Measurements from ENCODE around the gene SOCS3. TPM values are rescaled to one million over a fixed set of nuclear protein-coding genes. Genes with fewer than 3 reads are reported as not detected.

SOCS3 gene
- total RNA-seq, 1 donor from 2014 or later = 13.7 TPM

- peak; percentile 55 for FAIRE-seq
- no peak overlapping the region for H3K4me3 ChIP-seq (ENCODE audit: low read depth, low read length)
- H3K36me3 ChIP-seq (ENCODE audit: control insufficient read depth, insufficient read depth, low read length) = peaks cover 29% of the 10 kb centered on the region
These were observed 39.3 kb upstream of the SOCS3 start for GRCh38 chr17:78399028-78399692.

GRCh38 chr17:78398390-78398789 lies 38.5 kb upstream of the SOCS3 start:
- peaks cover 26% of the 10 kb centered on the region for H3K36me3 ChIP-seq (ENCODE audit: control insufficient read depth, insufficient read depth, low read length)
- no peak overlapping the region for H3K4me3 ChIP-seq (ENCODE audit: low read depth, low read length)
- TF ChIP-seq CTCF (IDR thresholded peaks at IDR 0.05; ENCODE audit: insufficient read depth, low read length, severe bottlenecking) = no peak
- DNase-seq (ENCODE audit: low read depth) = no peak
- H3K27me3 ChIP-seq (ENCODE audit: control insufficient read depth, insufficient read depth, low read length) = no peaks in the 10 kb centered on the region
- peak; percentile 40 for FAIRE-seq

More at GRCh38 chr17:78399028-78399692, 39.3 kb upstream of the SOCS3 start:
- H3K27me3 ChIP-seq (ENCODE audit: control insufficient read depth, insufficient read depth, low read length) = no peaks in the 10 kb centered on the region
- DNase-seq (ENCODE audit: low read depth) = no peak
- TF ChIP-seq CTCF (IDR thresholded peaks at IDR 0.05; ENCODE audit: insufficient read depth, low read length, severe bottlenecking) = no peak

- Histone ChIP-seq H3K36me3 (ENCODE audit: control insufficient read depth, insufficient read depth, low read length) (peaks cover 24% of the 10 kb centered on the region), H3K4me3 (ENCODE audit: low read depth, low read length) (no peak overlapping the region), H3K27me3 (ENCODE audit: control insufficient read depth, insufficient read depth, low read length) (no peaks in the 10 kb centered on the region)
- no peak for TF ChIP-seq CTCF (IDR thresholded peaks at IDR 0.05; ENCODE audit: insufficient read depth, low read length, severe bottlenecking)
- no peak for FAIRE-seq
- DNase-seq (ENCODE audit: low read depth) = peak; percentile 62
These were observed 37.8 kb upstream of the SOCS3 start for GRCh38 chr17:78397681-78398101.

- Histone ChIP-seq H3K27me3 (ENCODE audit: control insufficient read depth, insufficient read depth, low read length) (no peaks in the 10 kb centered on the region), H3K4me3 (ENCODE audit: low read depth, low read length) (no peak overlapping the region), H3K36me3 (ENCODE audit: control insufficient read depth, insufficient read depth, low read length) (peaks cover 21% of the 10 kb centered on the region)
- TF ChIP-seq CTCF (IDR thresholded peaks at IDR 0.05; ENCODE audit: insufficient read depth, low read length, severe bottlenecking) = no peak
- DNase-seq (ENCODE audit: low read depth) (no peak), FAIRE-seq (no peak)
These were observed 36.8 kb upstream of the SOCS3 start for GRCh38 chr17:78396441-78397337.

- H3K36me3 ChIP-seq (ENCODE audit: control insufficient read depth, insufficient read depth, low read length) = peaks cover 16% of the 10 kb centered on the region
- no peak for TF ChIP-seq CTCF (IDR thresholded peaks at IDR 0.05; ENCODE audit: insufficient read depth, low read length, severe bottlenecking)
- no peak for FAIRE-seq
- no peak overlapping the region for H3K4me3 ChIP-seq (ENCODE audit: low read depth, low read length)
- no peak for DNase-seq (ENCODE audit: low read depth)
- H3K27me3 ChIP-seq (ENCODE audit: control insufficient read depth, insufficient read depth, low read length) = no peaks in the 10 kb centered on the region
These were observed 35.3 kb upstream of the SOCS3 start for GRCh38 chr17:78395155-78395554.
